Activated CD8-positive, alpha-beta memory T cell treated with anti-CD3 and anti-CD28 coated beads for 4 hours (primary cell): Measurements from ENCODE around the gene INPP5D.
"Not testable (repeated sequence)": the region's sequence is repeated elsewhere in the genome, so short reads cannot be mapped to it uniquely, and the experiment has no call there.

Experiments used
- DNase-seq, 2 donors: peaks; one replicate each; pipeline ENCODE4 v3.0.0-alpha.2; 2020; ENCODE audit warnings: low read depth in 2 of 2

Gene INPP5D

GRCh38 chr2:233116946-233117345 lies 56.8 kb downstream of the INPP5D start:
- no peak for DNase-seq

GRCh38 chr2:233117351-233117750 lies 57.2 kb downstream of the INPP5D start:
- no peak for DNase-seq

GRCh38 chr2:233117811-233118647 lies 57.9 kb downstream of the INPP5D start:
- no peak for DNase-seq

- no peak for DNase-seq
Observed at GRCh38 chr2:233118648-233119000, 58.5 kb downstream of the INPP5D start.

- DNase-seq, result no peak
Observed at GRCh38 chr2:233119123-233119522, 59.0 kb downstream of the INPP5D start.

GRCh38 chr2:233119806-233120205 lies 59.7 kb downstream of the INPP5D start:
- DNase-seq, result no peak

GRCh38 chr2:233120459-233120858 lies 60.3 kb downstream of the INPP5D start:
- no peak for DNase-seq

GRCh38 chr2:233121856-233122255 lies 61.7 kb downstream of the INPP5D start:
- no peak for DNase-seq

GRCh38 chr2:233122541-233122940 lies 62.4 kb downstream of the INPP5D start:
- DNase-seq, result no peak

- DNase-seq, result not testable (repeated sequence)
Observed at GRCh38 chr2:233123576-233123975, 63.4 kb downstream of the INPP5D start.

GRCh38 chr2:233124421-233125080 lies 64.4 kb downstream of the INPP5D start:
- no peak for DNase-seq

- no peak for DNase-seq
Observed at GRCh38 chr2:233125455-233126065, 65.4 kb downstream of the INPP5D start.

GRCh38 chr2:233129351-233129978 lies 69.3 kb downstream of the INPP5D start:
- no peak for DNase-seq

- DNase-seq, result no peak
Observed at GRCh38 chr2:233130024-233130423, 69.9 kb downstream of the INPP5D start.

- no peak for DNase-seq
Observed at GRCh38 chr2:233130481-233131020, 70.4 kb downstream of the INPP5D start.

GRCh38 chr2:233131936-233132720 lies 72.0 kb downstream of the INPP5D start:
- no peak for DNase-seq

- no peak for DNase-seq
Observed at GRCh38 chr2:233133239-233133638, 73.1 kb downstream of the INPP5D start.

GRCh38 chr2:233135421-233135820 lies 75.3 kb downstream of the INPP5D start:
- DNase-seq, result no peak

- DNase-seq, result no peak
Observed at GRCh38 chr2:233137040-233137439, 76.9 kb downstream of the INPP5D start.

- no peak for DNase-seq
Observed at GRCh38 chr2:233140077-233140585, 80.0 kb downstream of the INPP5D start.

- DNase-seq, result no peak
Observed at GRCh38 chr2:233140978-233141377, 80.8 kb downstream of the INPP5D start.
